ENCODE results near the gene CLIP4.

GRCh38 chr2:29218071-29218470 is 102.9 kb downstream of the CLIP4 start:
- TF ChIP-seq EZH2phosphoT487 (IDR thresholded peaks at IDR 0.05; ENCODE audit: borderline replicate concordance, low read length) = no peak
- TF ChIP-seq, protein P1, sequence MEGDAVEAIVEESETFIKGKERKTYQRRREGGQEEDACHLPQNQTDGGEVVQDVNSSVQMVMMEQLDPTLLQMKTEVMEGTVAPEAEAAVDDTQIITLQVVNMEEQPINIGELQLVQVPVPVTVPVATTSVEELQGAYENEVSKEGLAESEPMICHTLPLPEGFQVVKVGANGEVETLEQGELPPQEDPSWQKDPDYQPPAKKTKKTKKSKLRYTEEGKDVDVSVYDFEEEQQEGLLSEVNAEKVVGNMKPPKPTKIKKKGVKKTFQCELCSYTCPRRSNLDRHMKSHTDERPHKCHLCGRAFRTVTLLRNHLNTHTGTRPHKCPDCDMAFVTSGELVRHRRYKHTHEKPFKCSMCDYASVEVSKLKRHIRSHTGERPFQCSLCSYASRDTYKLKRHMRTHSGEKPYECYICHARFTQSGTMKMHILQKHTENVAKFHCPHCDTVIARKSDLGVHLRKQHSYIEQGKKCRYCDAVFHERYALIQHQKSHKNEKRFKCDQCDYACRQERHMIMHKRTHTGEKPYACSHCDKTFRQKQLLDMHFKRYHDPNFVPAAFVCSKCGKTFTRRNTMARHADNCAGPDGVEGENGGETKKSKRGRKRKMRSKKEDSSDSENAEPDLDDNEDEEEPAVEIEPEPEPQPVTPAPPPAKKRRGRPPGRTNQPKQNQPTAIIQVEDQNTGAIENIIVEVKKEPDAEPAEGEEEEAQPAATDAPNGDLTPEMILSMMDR (IDR thresholded peaks at IDR 0.05; ENCODE audit: low read depth, low read length, poor library complexity, severe bottlenecking) = no peak
